ENCODE results near the gene GPC4.

GPC4 gene

DNA sequence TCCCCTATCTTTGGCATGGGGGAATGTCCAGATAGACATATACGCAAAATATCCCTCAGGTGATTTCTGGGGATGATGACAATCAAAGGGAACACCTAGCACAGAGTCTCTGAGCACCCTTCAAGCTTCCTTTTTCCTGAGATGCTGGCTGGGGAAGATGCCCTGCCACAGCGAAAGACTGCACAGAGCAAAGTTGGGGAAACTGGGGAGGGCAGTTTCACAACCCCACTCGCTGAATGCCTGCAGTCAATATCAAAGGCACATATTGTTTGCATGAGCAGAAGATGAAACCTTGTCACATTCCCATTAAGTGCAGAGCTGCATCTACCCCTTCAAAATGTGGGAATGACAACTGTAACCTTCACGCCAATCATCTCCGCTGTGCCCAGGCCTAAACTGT is 2.6 kb downstream of the GPC4 start:
- FAIRE-seq (no peak), DNase-seq (ENCODE audit: insufficient read length, low spot score) (no peak)

DNA sequence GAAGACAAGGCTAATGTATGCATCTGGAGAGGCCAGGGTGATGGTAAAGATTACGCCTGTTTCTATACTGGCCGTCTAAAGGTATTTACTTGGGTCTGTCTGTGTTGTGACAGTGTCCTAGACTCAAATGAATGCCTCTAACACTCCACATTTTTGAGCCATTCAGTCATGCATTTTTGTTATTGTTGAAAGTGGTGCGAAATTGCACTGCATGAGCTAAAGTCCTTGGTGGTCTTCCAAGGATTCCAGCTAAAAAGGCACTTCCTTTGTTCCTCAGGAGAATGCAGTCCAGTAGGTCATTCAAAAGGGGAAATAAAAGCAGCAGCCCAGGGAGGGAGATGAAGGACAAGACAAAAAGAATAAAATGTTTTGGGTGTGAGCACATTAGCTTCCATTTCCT is 3.0 kb downstream of the GPC4 start:
- no peak for FAIRE-seq
- DNase-seq (ENCODE audit: insufficient read length, low spot score), result no peak

DNA sequence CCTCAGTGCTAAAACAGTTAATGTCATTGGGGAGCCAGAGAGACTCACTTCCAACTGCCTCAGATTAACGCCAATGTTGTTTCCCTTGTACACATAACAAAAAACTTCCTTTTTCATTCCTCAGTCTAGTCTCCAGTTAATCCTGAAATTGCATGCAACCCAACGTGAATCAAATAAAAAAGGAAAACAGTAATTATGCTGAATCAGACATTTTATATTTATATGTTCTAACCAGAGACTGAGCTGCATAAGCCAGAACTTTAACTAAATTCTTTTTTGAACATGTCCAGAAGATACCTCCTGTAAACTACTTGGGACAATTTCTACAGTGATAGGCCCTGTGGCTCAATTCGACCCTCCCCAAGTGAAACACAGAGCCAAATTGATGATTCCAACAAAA is 4.7 kb downstream of the GPC4 start:
- no peak for DNase-seq (ENCODE audit: insufficient read length, low spot score)
- no peak for FAIRE-seq

- FAIRE-seq (no peak), DNase-seq (ENCODE audit: insufficient read length, low spot score) (no peak)
Observed at GRCh38 chrX:133405498-133406185, 9.6 kb downstream of the GPC4 start.

- FAIRE-seq (no peak), DNase-seq (ENCODE audit: insufficient read length, low spot score) (no peak)
Observed at GRCh38 chrX:133403984-133404383, 11.3 kb downstream of the GPC4 start.

DNA sequence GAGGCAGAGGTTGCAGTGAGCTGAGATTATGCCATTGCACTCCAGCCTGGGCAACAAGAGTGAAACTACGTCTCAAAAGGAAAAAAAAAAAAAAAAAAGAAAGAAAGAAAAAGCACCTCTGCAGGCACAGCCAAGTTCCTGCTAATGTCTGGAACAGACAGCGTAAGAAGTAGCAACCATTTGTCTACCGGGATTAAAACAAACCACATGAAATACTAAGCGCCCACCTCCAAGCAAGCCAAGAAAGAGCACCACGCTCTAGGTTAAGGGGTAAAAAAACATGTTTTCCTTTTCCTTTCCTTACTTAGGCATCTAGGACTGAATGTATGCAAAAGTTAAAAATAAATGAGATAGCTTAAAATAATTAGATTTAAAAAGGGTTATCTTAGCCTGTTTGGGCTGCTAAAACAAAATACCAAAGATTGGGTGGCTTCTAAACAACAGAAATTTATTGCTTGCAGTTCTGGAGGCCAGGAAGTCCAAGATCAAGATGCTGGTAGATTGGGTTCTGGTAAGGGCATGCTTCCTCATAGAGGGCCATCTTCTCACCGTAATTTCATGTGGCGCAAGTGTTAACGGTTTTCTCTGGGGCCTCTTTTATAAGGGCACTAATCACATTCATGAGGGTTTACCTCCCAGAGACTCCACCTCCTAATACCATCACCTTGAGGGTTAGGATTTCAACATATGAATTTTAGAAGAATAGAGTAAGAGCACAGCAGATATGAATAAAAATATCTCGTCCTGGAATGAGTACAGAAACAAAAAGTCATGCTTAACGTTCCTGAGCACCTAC is 12.3 kb downstream of the GPC4 start:
- DNase-seq (ENCODE audit: insufficient read length, low spot score) (no peak), FAIRE-seq (no peak)

DNA sequence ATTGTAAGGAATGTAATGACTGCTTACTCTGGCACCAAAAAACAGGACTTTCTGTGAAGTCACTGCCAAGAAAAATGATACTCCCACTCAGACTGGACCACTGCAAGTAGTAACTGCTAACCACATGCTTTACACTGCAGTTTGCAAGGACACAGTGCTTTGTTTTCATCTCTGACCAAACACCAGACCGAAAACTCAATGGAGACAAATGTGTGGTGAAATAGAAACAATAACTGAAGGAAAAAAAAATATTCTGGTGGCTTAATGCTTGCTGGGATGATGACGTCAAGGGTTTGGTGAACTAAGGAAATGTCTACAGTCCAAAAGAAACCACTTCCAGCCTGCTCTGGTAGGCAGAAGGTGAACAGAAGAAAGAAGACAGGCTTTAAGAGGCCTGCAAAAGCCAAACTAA is 13.2 kb downstream of the GPC4 start:
- peak; percentile 40 for FAIRE-seq
- DNase-seq (ENCODE audit: insufficient read length, low spot score), result no peak

DNA sequence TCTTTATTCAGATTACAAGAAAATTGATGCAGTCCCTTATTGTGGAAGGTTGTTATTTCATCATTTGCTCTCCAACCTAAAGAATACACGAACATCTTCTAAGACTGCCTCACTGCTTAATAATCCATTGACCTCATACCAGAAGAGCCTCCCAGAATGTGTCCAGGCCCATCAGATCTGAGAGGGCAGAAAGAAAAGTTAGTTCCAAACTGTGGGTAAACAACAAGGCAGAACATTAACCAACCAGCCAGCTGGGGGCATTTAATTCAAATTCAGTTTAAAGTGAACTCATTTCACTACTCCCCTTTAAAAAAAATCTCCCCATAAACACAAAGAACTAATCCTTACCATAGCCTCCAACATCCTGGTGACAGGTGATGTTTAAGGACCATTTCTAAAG is 13.8 kb downstream of the GPC4 start:
- DNase-seq (ENCODE audit: insufficient read length, low spot score), result no peak
- FAIRE-seq, result no peak

GRCh38 chrX:133399411-133399810 is 15.9 kb downstream of the GPC4 start:
- no peak for FAIRE-seq
- DNase-seq (ENCODE audit: insufficient read length, low spot score), result no peak

DNA sequence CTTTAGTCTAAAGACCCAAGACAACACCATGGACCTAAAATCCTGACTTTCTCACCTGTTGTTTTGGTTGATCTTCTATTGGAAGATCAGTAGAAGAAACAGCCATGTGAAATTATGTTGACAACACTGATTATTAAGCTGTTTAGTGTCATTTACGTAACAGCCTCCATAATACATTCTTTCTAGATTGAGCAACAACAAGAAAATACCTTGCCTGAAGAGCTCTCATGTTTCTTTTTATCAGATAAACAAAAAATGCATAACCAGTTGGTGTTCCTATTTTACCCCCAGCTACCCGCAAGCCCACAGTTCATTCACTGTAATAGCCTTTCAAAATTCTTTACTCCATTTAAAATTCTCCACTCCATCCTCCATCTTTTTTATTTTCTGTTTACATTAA is 20.5 kb downstream of the GPC4 start:
- FAIRE-seq (no peak), DNase-seq (ENCODE audit: insufficient read length, low spot score) (no peak)

GRCh38 chrX:133392671-133393070 is 22.6 kb downstream of the GPC4 start:
- FAIRE-seq (no peak), DNase-seq (ENCODE audit: insufficient read length, low spot score) (no peak)

DNA sequence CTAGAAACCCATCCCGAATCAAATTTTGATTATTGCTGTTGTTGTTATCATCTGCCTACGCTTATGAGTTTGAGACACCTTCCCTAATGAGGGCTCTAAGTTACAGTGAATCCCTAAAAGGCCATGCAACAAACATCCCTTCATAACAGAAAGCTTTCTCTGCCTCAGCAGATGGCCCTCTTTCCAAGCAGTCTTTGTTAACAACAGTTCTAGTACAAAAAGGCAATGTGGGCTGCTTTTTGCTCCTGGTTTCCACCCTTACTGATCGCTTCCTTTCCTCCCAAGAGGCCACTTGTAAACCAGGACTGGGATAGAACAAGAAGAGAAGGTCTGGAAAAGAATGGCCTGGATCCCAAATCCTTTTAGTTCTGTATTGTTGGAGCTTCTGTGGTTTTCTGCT is 24.2 kb downstream of the GPC4 start:
- FAIRE-seq (no peak), DNase-seq (ENCODE audit: insufficient read length, low spot score) (no peak)

- DNase-seq (ENCODE audit: insufficient read length, low spot score) (no peak), FAIRE-seq (no peak)
Observed at GRCh38 chrX:133390676-133391075, 24.6 kb downstream of the GPC4 start.

DNA sequence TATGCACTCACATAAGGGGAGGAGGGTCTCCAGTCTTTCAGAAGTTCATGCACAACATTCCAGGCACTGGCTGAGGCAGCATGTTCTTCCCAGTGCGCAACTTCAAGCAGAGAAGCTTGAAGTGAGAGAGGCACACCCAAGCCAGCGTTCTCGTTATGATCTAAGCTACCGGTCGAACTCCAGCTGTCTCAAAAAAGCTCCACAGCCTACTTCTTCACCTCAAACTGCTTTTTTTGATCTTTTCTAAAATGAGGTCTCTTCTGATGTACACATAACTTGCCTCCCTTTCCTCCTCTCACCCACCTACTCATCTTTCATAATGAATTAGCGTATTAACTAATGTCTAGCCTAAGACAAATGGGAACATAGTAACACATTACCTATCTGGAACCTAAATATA is 25.3 kb downstream of the GPC4 start:
- DNase-seq (ENCODE audit: insufficient read length, low spot score) (no peak), FAIRE-seq (no peak)

- FAIRE-seq (peak; percentile 71), DNase-seq (ENCODE audit: insufficient read length, low spot score) (no peak)
Observed at GRCh38 chrX:133384454-133384853, 30.8 kb downstream of the GPC4 start.

DNA sequence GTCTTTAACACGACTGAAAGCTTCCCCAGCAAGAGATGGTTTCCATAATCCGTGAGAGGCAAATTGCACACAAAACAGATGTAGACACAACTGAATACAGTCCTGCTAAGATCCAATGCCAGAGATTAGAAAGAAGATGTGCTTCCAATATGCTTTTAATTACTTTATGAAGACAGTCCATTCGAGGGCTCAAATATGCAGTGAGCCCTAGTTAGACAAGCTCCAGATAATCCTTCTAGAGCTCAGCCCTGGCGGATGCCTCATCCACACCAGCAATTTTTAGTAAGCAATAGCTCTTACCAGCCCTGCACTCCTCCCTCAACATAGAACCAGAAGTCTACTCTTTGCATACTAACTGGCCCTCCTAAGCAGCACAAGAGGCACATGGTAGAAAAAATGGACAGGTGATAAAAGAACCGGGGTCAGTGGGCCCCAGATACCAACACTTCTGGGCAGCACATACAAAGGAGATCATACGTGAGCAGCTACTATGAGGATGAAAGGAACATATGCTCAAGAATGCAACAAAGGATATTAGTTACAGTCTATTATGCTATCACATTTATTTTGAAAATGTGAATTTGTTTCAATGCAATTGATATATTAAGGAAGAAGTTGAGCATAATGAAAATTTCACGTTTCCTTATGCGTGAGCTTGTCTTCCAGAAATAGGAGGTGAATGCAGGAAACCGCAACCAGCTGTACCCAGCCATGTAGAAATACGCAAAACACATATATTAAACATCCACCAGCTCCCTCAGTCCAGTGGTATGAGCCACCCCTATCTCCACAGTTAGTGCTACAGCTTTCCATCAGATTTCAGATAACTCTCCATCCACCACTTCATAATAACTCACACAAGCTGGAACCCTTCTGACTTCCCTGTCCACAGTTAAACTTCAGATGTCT is 34.3 kb downstream of the GPC4 start:
- DNase-seq (ENCODE audit: insufficient read length, low spot score), result no peak
- FAIRE-seq, result peak; percentile 11

DNA sequence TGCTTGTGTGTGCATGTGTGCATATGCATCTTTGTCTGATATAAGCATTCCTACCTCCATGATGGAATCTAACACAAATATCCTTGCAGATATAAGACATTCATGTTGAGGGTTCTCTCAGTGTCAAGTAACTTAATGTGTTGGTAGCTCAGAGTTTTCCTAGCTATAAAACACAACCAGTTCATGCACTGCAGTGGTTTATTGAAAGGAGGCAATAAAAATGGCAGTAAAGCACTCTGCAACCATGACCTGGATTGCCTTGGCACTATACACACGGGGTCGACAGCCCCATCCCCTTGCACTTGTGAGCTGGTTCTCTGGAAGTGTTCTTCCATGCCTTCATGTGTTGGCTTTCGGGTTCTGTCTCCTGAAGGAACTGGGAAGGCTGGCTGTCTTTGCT is 38.9 kb downstream of the GPC4 start:
- FAIRE-seq, result no peak
- no peak for DNase-seq (ENCODE audit: insufficient read length, low spot score)

GRCh38 chrX:133375615-133376340 is 39.5 kb downstream of the GPC4 start:
- FAIRE-seq (no peak), DNase-seq (ENCODE audit: insufficient read length, low spot score) (no peak)

DNA sequence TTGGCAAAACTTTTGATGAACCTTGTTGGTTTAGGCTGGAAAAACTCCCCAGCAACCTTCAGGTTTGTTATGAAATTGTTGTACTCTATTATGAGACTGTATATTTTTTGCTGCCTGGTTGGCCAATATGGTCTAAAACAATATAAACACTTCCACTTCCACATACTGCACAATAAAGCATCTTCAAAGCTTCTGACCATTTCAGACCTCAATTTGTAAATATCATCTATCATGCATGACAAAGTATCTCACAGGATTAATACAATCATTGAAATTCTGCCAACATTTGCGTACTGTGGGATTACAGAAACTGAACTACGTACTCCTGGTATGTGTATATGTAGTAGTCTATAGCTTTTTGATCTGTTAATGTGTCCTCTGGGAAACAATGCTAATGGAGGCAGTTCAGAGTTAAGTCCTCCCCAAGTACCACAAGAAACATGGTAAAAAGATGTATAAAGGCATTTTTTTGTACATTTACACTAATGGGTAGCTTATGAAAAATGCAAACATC is 40.4 kb downstream of the GPC4 start:
- DNase-seq (ENCODE audit: insufficient read length, low spot score) (no peak), FAIRE-seq (peak; percentile 33)

- FAIRE-seq (peak; percentile 35), DNase-seq (ENCODE audit: insufficient read length, low spot score) (no peak)
Observed at GRCh38 chrX:133373386-133374079, 41.8 kb downstream of the GPC4 start.
